Activated naive CD8-positive, alpha-beta T cell treated with anti-CD3 and anti-CD28 coated beads, Interleukin-2, amount 50 U/mL, for 24 hours (primary cell): ENCODE measurements around the gene CPSF4L.
A peak's percentile ranks its signal among the peaks of the same experiment; 100 is the strongest.

Experiments used
- ATAC-seq: fragments of 150-1000 bp; cut with Tn5 transposase; one replicate; pipeline ENCODE4 v1.10.0; 2021
- DNase-seq: peaks from one replicate; pipeline ENCODE4 v3.0.0; 2021
- H3K27ac Mint-ChIP-seq: one replicate; pipeline ENCODE4 v1.8.0; 2021; ENCODE audit warnings: mild to moderate bottlenecking, mixed read lengths
- H3K27me3 Mint-ChIP-seq: one replicate; pipeline ENCODE4 v1.8.0; 2021; ENCODE audit warnings: mixed read lengths
- H3K36me3 Mint-ChIP-seq: one replicate; pipeline ENCODE4 v1.8.0; 2021; ENCODE audit warnings: low read depth, mixed read lengths
- H3K4me1 Mint-ChIP-seq: one replicate; pipeline ENCODE4 v1.8.0; 2021; ENCODE audit warnings: mixed read lengths
- H3K4me3 Mint-ChIP-seq: one replicate; pipeline ENCODE4 v1.8.0; 2021; ENCODE audit warnings: mild to moderate bottlenecking, moderate library complexity, mixed read lengths
- H3K9me3 Mint-ChIP-seq: one replicate; pipeline ENCODE4 v1.8.0; 2021; ENCODE audit warnings: mixed read lengths

CPSF4L gene

DNA sequence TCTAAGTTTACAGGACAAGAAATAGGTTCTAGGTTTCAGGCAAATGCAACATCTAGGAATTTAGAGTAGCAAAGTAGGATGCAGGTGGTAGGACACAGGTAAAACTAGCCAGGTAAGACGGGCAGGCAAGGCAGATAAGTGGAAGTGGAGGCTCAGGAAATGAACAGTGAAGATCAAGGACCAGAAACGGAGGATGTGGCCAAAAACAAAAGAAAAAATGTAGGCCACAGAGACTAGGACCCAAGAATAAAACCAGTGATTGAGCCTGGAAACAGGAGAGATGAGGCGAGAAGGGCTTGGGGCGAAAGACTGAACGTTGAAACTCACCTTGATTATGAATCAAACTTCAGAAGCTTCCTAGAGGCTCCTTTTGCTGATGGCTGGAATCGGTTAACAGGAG is 24.0 kb downstream of the CPSF4L start:
- H3K4me1 Mint-ChIP-seq: peaks cover 50% of the 10 kb centered on the region

DNA sequence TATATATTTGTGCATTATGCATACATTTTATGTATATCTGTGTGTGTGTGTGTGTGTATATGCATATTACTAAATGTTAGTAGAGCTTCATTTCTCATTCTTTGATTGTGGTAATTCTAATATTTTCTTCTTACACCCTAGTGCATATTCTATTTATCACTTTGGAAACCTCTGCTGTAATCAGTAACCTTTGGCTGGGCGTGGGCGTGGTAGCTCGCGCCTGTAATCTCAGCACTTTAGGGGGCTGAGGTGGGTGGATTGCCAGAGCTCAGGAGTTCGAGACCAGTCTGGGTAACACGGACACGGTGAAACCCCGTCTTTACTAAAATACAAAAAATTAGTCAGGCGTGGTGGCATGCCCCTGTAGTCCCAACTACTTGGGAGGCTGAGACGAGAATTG is 26.9 kb downstream of the CPSF4L start:
- DNase-seq: no peak
- no peak overlapping the region for H3K27ac Mint-ChIP-seq
- no peaks in the 10 kb centered on the region for H3K9me3 Mint-ChIP-seq
- H3K36me3 Mint-ChIP-seq: peaks cover 37% of the 10 kb centered on the region
- peaks cover 58% of the 10 kb centered on the region for H3K4me1 Mint-ChIP-seq
- H3K27me3 Mint-ChIP-seq: no peaks in the 10 kb centered on the region
- ATAC-seq: no peak
- no peak overlapping the region for H3K4me3 Mint-ChIP-seq

More for the DNA sequence above, 24.0 kb downstream of the CPSF4L start:
- no peaks in the 10 kb centered on the region for H3K27me3 Mint-ChIP-seq
- H3K27ac Mint-ChIP-seq: peak overlapping the region; percentile 18
- no peaks in the 10 kb centered on the region for H3K9me3 Mint-ChIP-seq
- peak overlapping the region; percentile 38 for H3K4me3 Mint-ChIP-seq
- H3K36me3 Mint-ChIP-seq: peaks cover 53% of the 10 kb centered on the region
- no peak for ATAC-seq
- DNase-seq: no peak

DNA sequence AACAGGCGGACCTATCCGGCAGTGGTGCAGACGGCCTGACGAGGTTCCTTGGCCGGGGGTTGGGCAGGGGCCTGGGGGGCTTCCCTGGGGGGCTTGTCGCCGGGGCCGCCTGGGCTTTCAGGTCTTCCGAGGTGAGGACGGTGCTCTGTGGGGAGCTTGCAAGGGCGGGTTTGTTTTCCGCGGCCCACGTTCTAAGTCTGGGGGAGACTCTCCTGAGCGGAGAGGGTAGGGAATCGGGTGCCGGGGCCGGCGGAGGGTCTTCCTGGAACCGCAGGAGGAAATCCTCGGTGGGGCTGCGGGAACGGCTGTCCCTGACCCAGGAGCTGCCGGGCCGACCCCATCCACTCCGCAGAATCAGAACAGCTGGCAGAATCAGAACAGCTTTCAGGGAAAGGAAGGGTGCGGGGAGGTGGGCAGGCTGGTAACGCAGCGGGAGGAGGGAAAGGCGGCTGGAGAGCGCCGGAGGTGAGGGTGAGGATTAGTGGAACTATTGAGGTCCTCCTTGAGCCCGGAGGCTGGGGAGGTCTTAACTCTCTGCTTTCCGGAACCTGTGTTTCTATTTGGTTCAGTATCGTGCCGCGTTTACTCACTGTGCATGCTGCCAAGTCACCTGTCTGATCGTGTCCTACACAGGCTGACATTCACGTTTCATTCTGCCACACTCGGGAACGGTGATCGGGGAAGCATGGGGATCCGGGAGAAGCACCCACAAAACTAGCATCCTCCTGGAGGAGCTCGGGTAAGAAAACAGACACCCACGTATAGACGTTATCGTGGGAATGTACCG is 28.9 kb downstream of the CPSF4L start:
- Mint-ChIP-seq H3K36me3 (peaks cover 25% of the 10 kb centered on the region), H3K27ac (peak overlapping the region; percentile 97), H3K9me3 (no peaks in the 10 kb centered on the region), H3K4me1 (peaks cover 64% of the 10 kb centered on the region), H3K27me3 (no peaks in the 10 kb centered on the region), H3K4me3 (peak overlapping the region; percentile 95)
- ATAC-seq: peak; percentile 34
- no peak for DNase-seq

DNA sequence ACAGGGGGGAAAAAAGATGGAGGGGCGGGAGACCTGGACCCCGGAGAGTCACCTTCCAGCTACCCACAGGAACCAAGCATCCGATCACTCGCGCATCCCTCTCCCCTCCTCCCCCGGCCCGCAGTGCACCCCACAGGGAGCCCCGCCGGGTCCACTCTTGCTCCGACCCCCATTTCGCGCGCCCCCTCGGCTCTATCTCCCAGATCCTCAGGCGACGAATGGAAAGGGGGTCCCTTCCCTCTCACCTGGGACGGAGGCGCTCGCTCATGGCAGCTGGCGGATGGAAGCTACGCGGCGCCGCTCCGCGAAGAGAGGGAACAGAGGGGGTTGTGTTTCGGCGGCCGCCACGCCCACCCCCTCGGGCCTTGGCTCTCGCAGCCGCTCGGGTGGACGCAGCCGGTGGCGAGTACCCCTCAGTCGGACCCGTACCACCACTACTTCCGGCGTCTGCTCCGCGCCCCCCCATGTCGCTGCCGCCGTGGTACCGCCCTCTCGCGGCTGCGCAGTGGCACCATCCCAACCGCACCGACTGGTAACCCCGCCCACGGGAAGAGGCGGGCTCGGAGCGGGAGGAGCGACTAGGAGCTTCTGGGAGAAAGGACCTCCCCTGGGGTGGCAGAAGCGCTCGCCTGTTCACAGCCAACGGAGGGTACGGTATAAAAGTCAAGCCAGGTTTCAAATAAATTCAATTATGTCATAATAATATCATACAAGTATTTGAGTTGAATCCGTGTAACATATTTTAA is 29.7 kb downstream of the CPSF4L start:
- peaks cover 66% of the 10 kb centered on the region for H3K4me1 Mint-ChIP-seq
- DNase-seq (peak; percentile 99), ATAC-seq (peak; percentile 86)
- H3K36me3 Mint-ChIP-seq: peaks cover 21% of the 10 kb centered on the region
- peak overlapping the region; percentile 95 for H3K4me3 Mint-ChIP-seq
- peak overlapping the region; percentile 97 for H3K27ac Mint-ChIP-seq
- H3K27me3 Mint-ChIP-seq: no peaks in the 10 kb centered on the region
- no peaks in the 10 kb centered on the region for H3K9me3 Mint-ChIP-seq

DNA sequence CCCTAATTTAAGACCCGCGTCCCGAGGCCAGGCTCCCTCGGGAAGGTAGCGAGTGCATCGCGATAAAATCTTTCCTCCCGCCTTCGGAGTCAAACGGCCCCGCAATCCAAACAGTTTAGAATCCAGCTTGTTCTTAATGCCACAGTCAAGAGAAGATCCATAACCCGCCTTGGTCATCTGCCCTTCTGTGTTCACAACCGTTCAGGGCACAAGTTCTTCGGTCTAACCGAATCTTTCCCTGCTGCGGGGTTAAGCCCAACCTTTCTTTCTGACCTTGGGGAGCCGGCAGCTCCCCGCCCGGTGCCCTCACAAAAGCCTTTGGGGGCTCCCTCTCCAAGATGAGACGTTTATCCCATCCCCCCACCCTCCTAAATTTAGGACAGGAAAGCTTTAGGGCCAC is 30.3 kb downstream of the CPSF4L start:
- DNase-seq (peak; percentile 13), ATAC-seq (no peak)
- Mint-ChIP-seq H3K4me3 (peak overlapping the region; percentile 95), H3K36me3 (peaks cover 20% of the 10 kb centered on the region), H3K9me3 (no peaks in the 10 kb centered on the region), H3K27me3 (no peaks in the 10 kb centered on the region), H3K27ac (peak overlapping the region; percentile 97), H3K4me1 (peaks cover 66% of the 10 kb centered on the region)

DNA sequence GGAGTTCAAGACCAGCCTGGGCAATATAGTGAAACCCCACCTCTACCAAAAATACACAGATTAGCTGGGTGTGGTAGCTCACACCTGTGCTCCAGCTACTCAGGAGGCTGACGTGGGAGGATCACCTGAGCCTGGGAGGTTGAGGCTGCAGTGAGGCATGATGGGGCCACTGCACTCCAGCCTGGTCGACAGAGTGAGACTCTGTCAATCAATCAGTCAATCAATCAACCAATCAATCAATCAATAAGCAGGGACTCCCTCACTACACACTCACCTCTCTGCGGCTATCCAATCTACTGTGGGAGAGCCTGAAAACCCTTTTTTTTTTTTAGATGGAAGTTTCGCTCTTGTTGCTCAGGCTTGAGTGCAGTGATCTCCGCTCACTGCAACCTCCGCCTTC is 31.6 kb downstream of the CPSF4L start:
- DNase-seq: no peak
- Mint-ChIP-seq H3K9me3 (no peaks in the 10 kb centered on the region), H3K27ac (peak overlapping the region; percentile 22), H3K36me3 (peaks cover 8% of the 10 kb centered on the region), H3K4me1 (peaks cover 68% of the 10 kb centered on the region), H3K27me3 (no peaks in the 10 kb centered on the region), H3K4me3 (peak overlapping the region; percentile 95)
- no peak for ATAC-seq

DNA sequence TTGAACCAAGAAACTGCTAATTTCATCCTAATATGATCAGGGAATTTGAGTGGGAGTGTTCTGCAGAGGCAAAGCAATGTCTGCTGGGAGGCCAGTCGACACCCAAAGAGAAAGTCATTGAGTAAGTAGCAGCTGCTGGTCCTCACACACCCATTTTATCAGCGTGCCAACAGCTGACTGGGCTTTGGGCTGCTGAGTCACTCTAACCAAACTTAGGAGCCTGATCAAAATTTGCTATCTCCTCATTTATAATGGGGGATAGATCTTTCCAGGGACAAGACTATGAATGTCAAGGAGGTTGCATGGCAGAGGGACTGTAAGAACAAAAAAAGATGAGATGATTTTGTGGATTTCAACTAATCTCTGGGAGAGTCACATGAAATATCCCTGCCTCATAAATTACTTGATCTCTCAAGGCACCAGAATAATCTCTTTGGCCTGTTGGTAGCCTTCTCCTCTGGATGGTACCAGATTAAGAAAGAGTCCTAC is 32.9 kb downstream of the CPSF4L start:
- Mint-ChIP-seq H3K27me3 (no peaks in the 10 kb centered on the region), H3K4me1 (peaks cover 67% of the 10 kb centered on the region), H3K27ac (peak overlapping the region; percentile 10), H3K9me3 (no peaks in the 10 kb centered on the region), H3K36me3 (peaks cover 5% of the 10 kb centered on the region), H3K4me3 (no peak overlapping the region)
- ATAC-seq (no peak), DNase-seq (peak; percentile 18)

DNA sequence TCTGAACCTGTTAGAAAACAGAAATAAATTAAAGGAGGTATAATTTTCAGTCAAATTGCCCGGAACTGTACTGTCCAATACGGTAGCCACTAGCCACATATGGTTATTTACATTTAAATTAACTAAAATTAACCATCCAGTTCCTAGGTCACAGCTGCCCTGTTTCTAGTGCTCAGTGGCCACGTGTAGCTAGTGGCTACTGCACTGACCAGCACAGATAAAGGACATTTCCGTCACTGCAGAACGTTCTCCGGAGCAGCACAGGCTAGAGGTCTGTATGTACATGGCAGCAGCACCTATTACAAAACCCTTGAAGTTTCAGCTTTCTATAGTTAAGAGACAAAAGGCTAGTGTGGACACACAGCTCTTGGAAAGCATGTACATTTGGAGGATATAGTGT is 33.7 kb downstream of the CPSF4L start:
- Mint-ChIP-seq H3K9me3 (no peaks in the 10 kb centered on the region), H3K36me3 (peaks cover 5% of the 10 kb centered on the region), H3K27me3 (no peaks in the 10 kb centered on the region), H3K4me1 (peaks cover 59% of the 10 kb centered on the region), H3K4me3 (no peak overlapping the region), H3K27ac (no peak overlapping the region)
- DNase-seq (no peak), ATAC-seq (no peak)

DNA sequence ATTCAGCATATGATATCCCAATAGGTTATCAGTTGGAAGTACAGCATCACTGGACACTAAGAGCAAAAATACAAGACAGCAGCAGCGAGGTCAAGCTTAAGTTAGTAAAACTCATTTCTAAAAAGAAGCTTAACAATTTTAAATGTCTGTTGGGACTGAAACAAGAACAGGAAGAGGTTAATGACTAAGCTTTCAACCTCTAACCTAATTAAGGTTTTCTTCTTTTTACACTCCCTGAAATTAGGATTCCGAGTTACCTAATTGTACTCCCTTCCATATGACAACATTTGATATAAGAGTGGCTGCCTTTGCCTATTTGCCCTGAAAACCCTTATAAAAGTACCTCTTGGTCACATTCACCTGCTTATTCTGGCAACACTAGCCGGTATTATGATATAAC is 34.3 kb downstream of the CPSF4L start:
- H3K36me3 Mint-ChIP-seq: peaks cover 5% of the 10 kb centered on the region
- ATAC-seq: no peak
- DNase-seq: no peak
- H3K27me3 Mint-ChIP-seq: no peaks in the 10 kb centered on the region
- H3K4me1 Mint-ChIP-seq: peaks cover 57% of the 10 kb centered on the region
- H3K27ac Mint-ChIP-seq: no peak overlapping the region
- H3K4me3 Mint-ChIP-seq: peak overlapping the region; percentile 52
- H3K9me3 Mint-ChIP-seq: no peaks in the 10 kb centered on the region

DNA sequence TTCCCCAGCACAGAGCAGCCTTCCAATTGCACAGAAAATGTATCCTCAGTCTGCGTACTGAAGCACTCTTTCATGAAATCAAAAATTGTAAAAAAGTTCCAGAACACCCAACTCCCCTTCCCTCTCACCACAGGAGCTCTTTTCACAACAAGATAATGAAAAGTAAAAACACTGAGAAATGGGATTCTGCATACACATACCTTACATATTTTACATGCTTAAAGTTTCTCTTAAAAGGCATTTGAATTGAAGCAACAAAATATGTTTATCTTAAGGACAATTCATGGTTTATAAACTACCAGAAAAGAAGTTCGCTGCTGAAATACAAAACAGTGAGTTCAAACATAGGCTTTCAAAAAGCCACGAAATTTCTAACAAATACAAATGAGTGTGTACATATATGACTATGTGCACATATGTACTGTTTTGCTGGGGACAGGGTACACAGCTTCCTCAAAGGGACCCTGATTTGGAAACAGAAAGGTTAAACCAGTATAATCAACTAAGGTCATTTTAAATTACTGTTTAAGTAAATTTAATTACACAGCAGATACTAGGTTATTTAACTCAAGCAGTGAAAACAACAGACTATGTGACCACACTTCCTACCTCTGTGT is 35.0 kb downstream of the CPSF4L start:
- Mint-ChIP-seq H3K9me3 (no peaks in the 10 kb centered on the region), H3K4me3 (no peak overlapping the region), H3K27me3 (no peaks in the 10 kb centered on the region), H3K4me1 (peaks cover 60% of the 10 kb centered on the region), H3K36me3 (peaks cover 5% of the 10 kb centered on the region), H3K27ac (no peak overlapping the region)
- DNase-seq (no peak), ATAC-seq (peak; percentile 27)

DNA sequence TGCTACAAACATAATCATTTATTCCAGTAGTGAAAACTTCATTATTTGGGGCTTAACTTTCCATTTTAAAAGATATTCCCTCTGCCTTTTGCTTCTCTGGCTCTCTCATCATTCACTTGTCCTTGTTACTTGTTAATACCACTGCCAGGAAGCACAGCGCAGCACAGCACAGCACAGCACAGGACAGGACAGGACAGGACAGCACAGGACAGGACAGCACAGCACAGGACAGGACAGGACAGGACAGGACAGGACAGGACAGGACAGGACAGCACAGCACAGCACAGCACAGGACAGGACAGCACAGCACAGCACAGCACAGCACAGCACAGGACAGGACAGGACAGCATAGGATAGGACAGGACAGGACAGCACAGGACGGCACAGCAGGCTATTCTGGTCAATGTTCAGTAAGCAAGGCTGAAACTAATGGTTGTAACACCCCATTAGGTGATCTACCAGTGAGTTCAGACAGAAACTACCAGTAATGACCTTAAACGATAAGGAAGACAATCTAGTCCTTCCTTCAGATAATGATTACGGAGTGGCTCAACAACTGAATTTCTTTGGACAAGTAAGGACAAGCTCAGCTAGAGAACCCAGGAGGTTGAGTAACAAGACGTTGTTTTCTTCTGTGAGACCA is 36.9 kb downstream of the CPSF4L start:
- H3K27me3 Mint-ChIP-seq: no peaks in the 10 kb centered on the region
- no peak overlapping the region for H3K4me3 Mint-ChIP-seq
- no peaks in the 10 kb centered on the region for H3K9me3 Mint-ChIP-seq
- ATAC-seq: no peak
- no peak overlapping the region for H3K27ac Mint-ChIP-seq
- peaks cover 44% of the 10 kb centered on the region for H3K4me1 Mint-ChIP-seq
- no peak for DNase-seq
- peaks cover 5% of the 10 kb centered on the region for H3K36me3 Mint-ChIP-seq

DNA sequence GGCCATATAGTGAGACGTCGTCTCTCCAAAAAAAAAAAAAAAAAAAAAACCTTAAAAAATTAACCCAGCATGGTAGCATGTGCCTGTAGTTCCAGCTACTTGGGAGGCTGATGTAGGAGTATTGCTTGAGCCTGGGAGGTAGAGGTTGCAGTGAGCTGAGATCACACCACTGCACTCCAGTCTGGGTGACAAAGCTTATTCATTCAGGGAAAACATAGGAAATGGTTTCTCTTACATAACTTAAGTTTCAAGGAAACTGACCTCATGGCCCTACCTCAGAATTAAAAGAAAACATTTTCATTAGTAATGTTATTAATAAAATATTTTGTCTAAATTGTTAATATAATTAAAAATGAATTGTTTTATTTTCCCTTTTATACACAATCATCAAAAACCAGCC is 37.4 kb downstream of the CPSF4L start:
- Mint-ChIP-seq H3K36me3 (peaks cover 5% of the 10 kb centered on the region), H3K27me3 (no peaks in the 10 kb centered on the region), H3K4me3 (no peak overlapping the region), H3K9me3 (no peaks in the 10 kb centered on the region), H3K4me1 (peaks cover 41% of the 10 kb centered on the region), H3K27ac (no peak overlapping the region)
- no peak for DNase-seq
- no peak for ATAC-seq

DNA sequence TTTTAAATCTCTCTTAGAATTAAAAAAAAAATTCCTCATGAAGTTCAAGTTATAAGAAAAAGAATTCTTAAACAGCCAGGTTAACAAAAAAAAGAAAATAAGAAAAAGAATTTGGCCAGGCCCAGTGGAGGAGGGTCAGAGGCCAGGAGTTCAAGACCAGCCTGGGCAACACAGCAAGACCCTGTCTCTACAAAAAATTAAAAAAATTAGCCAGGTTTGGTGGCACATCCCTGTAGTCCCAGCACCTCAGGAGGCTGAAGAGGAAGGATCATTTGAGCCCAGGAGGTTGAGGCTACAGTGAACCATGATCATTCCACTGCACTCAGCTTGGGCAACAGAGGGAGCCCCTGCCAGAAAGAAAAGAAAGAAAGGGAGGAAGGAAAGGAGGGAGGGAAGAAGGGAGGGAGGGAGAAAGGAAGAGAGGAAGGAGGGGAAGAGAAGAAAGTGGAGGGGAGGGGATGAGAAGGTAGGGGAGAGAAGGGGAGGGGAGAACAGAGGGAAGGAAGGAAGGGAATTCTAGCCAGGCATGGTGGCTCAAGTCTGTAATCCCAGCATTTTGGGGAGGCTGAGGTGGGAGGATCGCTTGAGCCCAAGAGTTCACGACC is 38.0 kb downstream of the CPSF4L start:
- Mint-ChIP-seq H3K27ac (no peak overlapping the region), H3K9me3 (no peaks in the 10 kb centered on the region), H3K4me1 (peaks cover 36% of the 10 kb centered on the region), H3K36me3 (peaks cover 5% of the 10 kb centered on the region), H3K27me3 (no peaks in the 10 kb centered on the region), H3K4me3 (no peak overlapping the region)
- DNase-seq (no peak), ATAC-seq (no peak)

DNA sequence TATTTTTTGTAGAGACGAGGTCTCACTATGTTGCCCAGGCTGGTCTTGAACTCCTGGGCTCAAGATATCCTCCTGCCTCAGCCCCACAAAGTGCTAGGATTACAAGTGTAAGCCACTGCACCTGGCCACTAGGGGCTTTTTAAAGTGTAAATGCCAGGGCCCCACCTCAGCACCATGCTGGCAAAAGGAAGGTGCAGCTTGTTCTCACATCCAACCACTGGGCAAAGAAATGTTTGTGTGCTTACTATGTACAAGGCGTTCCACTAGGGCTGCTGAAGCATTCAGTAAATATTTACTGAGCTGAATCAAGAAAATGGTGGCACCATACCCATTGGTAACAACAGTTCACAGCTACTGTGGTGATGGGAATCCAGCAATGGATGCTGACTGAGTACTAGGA is 46.2 kb downstream of the CPSF4L start:
- ATAC-seq (no peak), DNase-seq (no peak)
- peaks cover 23% of the 10 kb centered on the region for H3K36me3 Mint-ChIP-seq
- H3K4me1 Mint-ChIP-seq: peaks cover 34% of the 10 kb centered on the region
- no peaks in the 10 kb centered on the region for H3K27me3 Mint-ChIP-seq
- H3K27ac Mint-ChIP-seq: no peak overlapping the region
- no peaks in the 10 kb centered on the region for H3K9me3 Mint-ChIP-seq
- H3K4me3 Mint-ChIP-seq: no peak overlapping the region
